GM23338 (cell line): ENCODE measurements around the gene PAX2.

Experiments
- CREB1 ChIP-seq: fragments of 250-450 bp; sonication (Bioruptor Pico); IDR thresholded peaks from 2 replicates; pipeline ENCODE4 v1.5.0; 2020; ENCODE audit warnings: low read depth, mild to moderate bottlenecking, moderate library complexity
- CTCF ChIP-seq, 2 experiments: fragments of 200-600 bp in 1 of 2; sonication (generic) in 1 of 2; conservative IDR thresholded peaks; 2 replicates each; pipeline versions ENCODE4 v1.5.1 to v1.6.1; 2016 to 2017; ENCODE audit warnings: antibody characterized with exemption in 2 of 2, low read depth in 2 of 2, mild to moderate bottlenecking in 2 of 2, moderate library complexity in 1 of 2
- ETS1 ChIP-seq: IDR thresholded peaks from 2 replicates; pipeline ENCODE4 v1.6.1; 2016; ENCODE audit warnings: antibody characterized with exemption
- EZH2 ChIP-seq: fragments of 200-600 bp; sonication (generic); IDR thresholded peaks from one replicate; pipeline ENCODE4 v1.8.0; 2017; ENCODE audit warnings: antibody characterized with exemption, mild to moderate bottlenecking, low read depth; ENCODE audit not compliant: unreplicated experiment
- EZH2phosphoT487 ChIP-seq: fragments of 200-600 bp; sonication (generic); IDR thresholded peaks from one replicate; pipeline ENCODE4 v1.8.1; 2018; ENCODE audit warnings: antibody characterized with exemption; ENCODE audit not compliant: unreplicated experiment
- JUNB ChIP-seq: IDR thresholded peaks from one replicate; pipeline ENCODE4 v1.6.1; 2016; ENCODE audit warnings: antibody characterized with exemption; ENCODE audit not compliant: unreplicated experiment
- NANOG ChIP-seq: IDR thresholded peaks from 2 replicates; pipeline ENCODE4 v1.6.1; 2016; ENCODE audit warnings: antibody characterized with exemption, borderline replicate concordance
- POLR2AphosphoS5 ChIP-seq: IDR thresholded peaks from 2 replicates; pipeline ENCODE4 v1.6.1; 2016; ENCODE audit warnings: antibody characterized with exemption, low read depth
- REST ChIP-seq: IDR thresholded peaks from one replicate; pipeline ENCODE4 v1.6.1; 2018; ENCODE audit warnings: antibody characterized with exemption; ENCODE audit not compliant: unreplicated experiment
- STAT1 ChIP-seq: IDR thresholded peaks from one replicate; pipeline ENCODE4 v1.6.1; 2016; ENCODE audit warnings: antibody characterized with exemption; ENCODE audit not compliant: unreplicated experiment
- ZNF114 ChIP-seq: fragments of 250-450 bp; sonication (Bioruptor Pico); IDR thresholded peaks from 2 replicates; pipeline ENCODE4 v1.5.0; 2020; ENCODE audit warnings: mild to moderate bottlenecking, moderate library complexity
- ZNF331 ChIP-seq: fragments of 250-450 bp; sonication (Bioruptor Pico); IDR thresholded peaks from 2 replicates; pipeline ENCODE4 v1.5.0; 2020; ENCODE audit warnings: low read depth, mild to moderate bottlenecking, moderate library complexity

GRCh38 chr10:100725071-100725471 is 20.3 kb upstream of the PAX2 start:
- TF ChIP-seq CTCF (conservative IDR thresholded peaks at IDR 0.05; ENCODE audit: low read depth in 2 of 2) (no peak), EZH2 (peak; percentile 63), REST (no peak), CREB1 (CRISPR knock-in tag) (no peak), POLR2AphosphoS5 (no peak), NANOG (no peak), EZH2phosphoT487 (no peak), JUNB (no peak), STAT1 (no peak), ETS1 (no peak), ZNF331 (no peak), ZNF114 (CRISPR knock-in tag) (no peak)
